Frontal cortex (tissue), 4 donors: ENCODE measurements around the gene MSL1. TPM values are rescaled to one million over a fixed set of nuclear protein-coding genes. Genes with fewer than 3 reads are reported as not detected.

Experiments
- DNase-seq, 2 donors: peaks; one replicate each; pipeline ENCODE4 v3.0.0; 2012; ENCODE audit warnings: low spot score in 2 of 2
- FAIRE-seq: peaks from 2 replicates; lab custom pipeline; 2012; peaks lifted over from hg19 to GRCh38; lab: Jason Lieb, UNC
- total RNA-seq: library from RNA; depleted of rRNA; stranded (reverse); fragments of >200 nt; gene quantifications from one replicate; pipeline ENCODE4 v1.2.3, GENCODE V29; 2014
- donor health status: control.
- donor health status: control.
- donor health status: control.

MSL1 gene
- total RNA-seq, 1 donor from 2014 or later: 81.5 TPM

GRCh38 chr17:40103071-40103661 lies 18.6 kb upstream of the MSL1 start:
- FAIRE-seq: no peak
- no peak for DNase-seq

GRCh38 chr17:40103688-40104087 lies 18.1 kb upstream of the MSL1 start:
- no peak for FAIRE-seq

GRCh38 chr17:40104594-40105486 lies 16.9 kb upstream of the MSL1 start:
- FAIRE-seq (no peak), DNase-seq (no peak)

More at GRCh38 chr17:40103688-40104087, 18.1 kb upstream of the MSL1 start:
- no peak for DNase-seq

GRCh38 chr17:40105861-40106759 lies 15.7 kb upstream of the MSL1 start:
- FAIRE-seq (no peak), DNase-seq (no peak)

GRCh38 chr17:40106760-40107521 lies 14.8 kb upstream of the MSL1 start:
- FAIRE-seq: no peak

GRCh38 chr17:40107522-40108174 lies 14.1 kb upstream of the MSL1 start:
- DNase-seq (no peak), FAIRE-seq (no peak)

More at GRCh38 chr17:40106760-40107521, 14.8 kb upstream of the MSL1 start:
- no peak for DNase-seq

- FAIRE-seq: no peak
Measured at GRCh38 chr17:40108970-40109824, 12.6 kb upstream of the MSL1 start.

GRCh38 chr17:40110026-40110845 lies 11.5 kb upstream of the MSL1 start:
- DNase-seq (no peak), FAIRE-seq (no peak)

More at GRCh38 chr17:40108970-40109824, 12.6 kb upstream of the MSL1 start:
- no peak for DNase-seq

GRCh38 chr17:40111221-40112128 lies 10.3 kb upstream of the MSL1 start:
- FAIRE-seq: no peak
- peak; percentile 70 to 76 for DNase-seq

GRCh38 chr17:40112191-40112711 lies 9.5 kb upstream of the MSL1 start:
- no peak for FAIRE-seq

GRCh38 chr17:40112718-40113109 lies 9.1 kb upstream of the MSL1 start:
- DNase-seq (no peak), FAIRE-seq (no peak)

More at GRCh38 chr17:40112191-40112711, 9.5 kb upstream of the MSL1 start:
- no peak for DNase-seq

GRCh38 chr17:40113110-40113906 lies 8.5 kb upstream of the MSL1 start:
- DNase-seq: peak; percentile 86 to 88
- peak; percentile 34 for FAIRE-seq

GRCh38 chr17:40113907-40114245 lies 7.9 kb upstream of the MSL1 start:
- no peak for DNase-seq

GRCh38 chr17:40115101-40115436 lies 6.7 kb upstream of the MSL1 start:
- FAIRE-seq: no peak
- no peak for DNase-seq

More at GRCh38 chr17:40113907-40114245, 7.9 kb upstream of the MSL1 start:
- no peak for FAIRE-seq
